H1 (cell line): ENCODE data around the gene PEAK1. TPM values are rescaled to one million over a fixed set of nuclear protein-coding genes. Genes with fewer than 3 reads are reported as not detected.

ENCODE experiments used
- CTCF ChIA-PET: fragments of 300-600 bp; sonication (Branson Sonifier 250); formaldehyde crosslinking; loops from one replicate; lab custom pipeline; 2021; ENCODE audit not compliant: partially characterized antibody; lab: Charles Lee
- POLR2A ChIA-PET: fragments of 300-600 bp; sonication (Branson Sonifier 250); formaldehyde crosslinking; loops from one replicate; lab custom pipeline; 2021; ENCODE audit warnings: inconsistent platforms; ENCODE audit not compliant: partially characterized antibody; lab: Charles Lee
- DNase-seq, 2 experiments: peaks; one replicate each; pipeline versions ENCODE4 v3.0.0 to v3.0.0-alpha.2; 2010 to 2022; ENCODE audit warnings: low spot score in 2 of 2, low read depth in 1 of 2, mixed read lengths in 1 of 2
- FAIRE-seq: peaks from 2 replicates; lab custom pipeline; 2011; peaks lifted over from hg19 to GRCh38; lab: Jason Lieb, UNC
- H2AFZ ChIP-seq: 2 replicates; pipeline ENCODE4 v1.8.1; 2012; ENCODE audit warnings: low read length, inconsistent platforms
- H2AK5ac ChIP-seq: 2 replicates; pipeline ENCODE4 v1.6.1; 2013; ENCODE audit warnings: low read depth, low read length
- H2BK120ac ChIP-seq: replicated peaks from 2 replicates; pipeline ENCODE3; 2013; ENCODE audit warnings: low read depth, low read length, inconsistent platforms
- H2BK12ac ChIP-seq: 2 replicates; pipeline ENCODE4 v1.6.1; 2013; ENCODE audit warnings: low read depth, low read length
- H2BK15ac ChIP-seq: 2 replicates; pipeline ENCODE4 v1.6.1; 2013; ENCODE audit warnings: low read length
- H2BK20ac ChIP-seq: 2 replicates; pipeline ENCODE4 v1.6.1; 2013; ENCODE audit warnings: low read length
- H2BK5ac ChIP-seq: 2 replicates; pipeline ENCODE4 v1.6.1; 2013; ENCODE audit warnings: low read depth, low read length
- H3K14ac ChIP-seq: 2 replicates; pipeline ENCODE4 v1.6.1; 2013; ENCODE audit warnings: inconsistent platforms; ENCODE audit not compliant: insufficient read length
- H3K18ac ChIP-seq: 2 replicates; pipeline ENCODE4 v1.6.1; 2013; ENCODE audit warnings: low read length; ENCODE audit errors: extremely low read depth
- H3K23ac ChIP-seq: 2 replicates; pipeline ENCODE4 v1.6.1; 2013; ENCODE audit warnings: inconsistent platforms; ENCODE audit not compliant: insufficient read length
- H3K23me2 ChIP-seq: 2 replicates; pipeline ENCODE4 v1.6.1; 2013; ENCODE audit warnings: low read depth, low read length
- H3K27ac ChIP-seq: 2 replicates; pipeline ENCODE4 v1.6.1; 2011; ENCODE audit warnings: low read depth, low read length, inconsistent platforms
- H3K27me3 ChIP-seq, 4 experiments: replicated peaks in 1 of 4; 1 replicate in 1 of 4; 2 replicates in 3 of 4; pipeline versions ENCODE4 v1.6.1 to v1.8.1; 2011 to 2013; ENCODE audit warnings: low read length in 3 of 4, mild to moderate bottlenecking in 3 of 4, inconsistent platforms in 2 of 4, mixed read lengths in 2 of 4, moderate library complexity in 1 of 4; ENCODE audit not compliant: control insufficient read depth in 3 of 4, insufficient read depth in 3 of 4; ENCODE audit errors: extremely low read depth in 1 of 4
- H3K36me3 ChIP-seq, 4 experiments: 2 replicates each; pipeline versions ENCODE4 v1.6.1 to v1.8.1; 2011 to 2013; ENCODE audit warnings: mild to moderate bottlenecking in 4 of 4, low read length in 3 of 4, moderate library complexity in 2 of 4, control low read depth in 1 of 4, inconsistent platforms in 1 of 4; ENCODE audit not compliant: insufficient read depth in 4 of 4, control insufficient read depth in 2 of 4
- H3K4ac ChIP-seq: replicated peaks from 2 replicates; pipeline ENCODE3; 2013; ENCODE audit warnings: low read length, low read depth, mixed read lengths, inconsistent platforms; ENCODE audit not compliant: insufficient read length
- H3K4me1 ChIP-seq, 4 experiments: replicated peaks in 1 of 4; 1 replicate in 1 of 4; 2 replicates in 3 of 4; pipeline versions ENCODE4 v1.6.1 to v1.8.1; 2011 to 2013; ENCODE audit warnings: low read length in 3 of 4, inconsistent platforms in 2 of 4, mixed read lengths in 1 of 4; ENCODE audit not compliant: insufficient read depth in 4 of 4, control insufficient read depth in 3 of 4
- H3K4me2 ChIP-seq, 2 experiments: 2 replicates each; pipeline versions ENCODE4 v1.6.1 to v1.8.1; 2011 to 2013; ENCODE audit warnings: low read depth in 2 of 2, low read length in 2 of 2, control low read depth in 1 of 2, inconsistent platforms in 1 of 2, mild to moderate bottlenecking in 1 of 2; ENCODE audit not compliant: insufficient read depth in 1 of 2
- H3K4me3 ChIP-seq, 4 experiments: fragments of 200-600, 300-600 bp in 1 of 4; sonication (generic), shearing (Covaris generic), sonication (Bioruptor Twin) in 1 of 4; 2 replicates each; pipeline versions ENCODE4 v1.5.1 to v1.8.1; 2011 to 2016; ENCODE audit warnings: low read length in 4 of 4, low read depth in 3 of 4, control low read depth in 2 of 4, inconsistent platforms in 2 of 4, mild to moderate bottlenecking in 2 of 4, mixed read lengths in 1 of 4, moderate library complexity in 1 of 4; ENCODE audit not compliant: insufficient read depth in 2 of 4; ENCODE audit errors: extremely low read depth in 1 of 4
- H3K56ac ChIP-seq: replicated peaks from 2 replicates; pipeline ENCODE3; 2013; ENCODE audit warnings: low read depth, mild to moderate bottlenecking, mixed read lengths, low read length, inconsistent platforms; ENCODE audit not compliant: insufficient read length
- H3K79me1 ChIP-seq: 2 replicates; pipeline ENCODE4 v1.6.1; 2013; ENCODE audit warnings: low read depth, low read length, control low read depth
- H3K79me2 ChIP-seq, 2 experiments: 2 replicates each; pipeline versions ENCODE4 v1.6.1 to v1.8.1; 2012 to 2013; ENCODE audit warnings: low read length in 2 of 2, mild to moderate bottlenecking in 2 of 2, inconsistent platforms in 1 of 2; ENCODE audit not compliant: insufficient read depth in 2 of 2, control insufficient read depth in 1 of 2
- H3K9ac ChIP-seq, 4 experiments: replicated peaks in 1 of 4; 1 replicate in 1 of 4; 2 replicates in 3 of 4; pipeline versions ENCODE4 v1.6.1 to v1.8.1; 2011 to 2013; ENCODE audit warnings: low read depth in 3 of 4, low read length in 3 of 4, control low read depth in 2 of 4, mild to moderate bottlenecking in 2 of 4, moderate library complexity in 2 of 4, inconsistent platforms in 1 of 4; ENCODE audit errors: extremely low read depth in 1 of 4
- H3K9me3 ChIP-seq, 2 experiments: 2 replicates each; pipeline versions ENCODE4 v1.6.1 to v1.8.1; 2012 to 2013; ENCODE audit warnings: mild to moderate bottlenecking in 2 of 2, moderate library complexity in 2 of 2, control low read depth in 1 of 2, inconsistent platforms in 1 of 2, low read depth in 1 of 2, low read length in 1 of 2, mixed read lengths in 1 of 2; ENCODE audit not compliant: insufficient read depth in 2 of 2
- H4K20me1 ChIP-seq, 2 experiments: replicated peaks in 1 of 2; 2 replicates each; pipeline versions ENCODE3 to v1.8.1; 2011 to 2013; ENCODE audit warnings: inconsistent platforms in 2 of 2, low read length in 2 of 2, mild to moderate bottlenecking in 1 of 2; ENCODE audit not compliant: insufficient read depth in 2 of 2, control insufficient read depth in 1 of 2
- H4K5ac ChIP-seq: 2 replicates; pipeline ENCODE4 v1.6.1; 2013; ENCODE audit warnings: low read length, low read depth, mixed read lengths, inconsistent platforms; ENCODE audit not compliant: insufficient read length
- H4K8ac ChIP-seq: 2 replicates; pipeline ENCODE4 v1.8.0; 2013; ENCODE audit warnings: mild to moderate bottlenecking, moderate library complexity, low read length, inconsistent platforms; ENCODE audit not compliant: insufficient read depth; ENCODE audit errors: extremely low read depth
- H4K91ac ChIP-seq: replicated peaks from 2 replicates; pipeline ENCODE3; 2013; ENCODE audit warnings: low read length, mixed read lengths, inconsistent platforms; ENCODE audit not compliant: insufficient read length
- BRCA1 ChIP-seq: IDR thresholded peaks from 2 replicates; pipeline ENCODE4 v1.6.1; 2012; ENCODE audit warnings: low read depth, low read length, improper control_type of control experiment
- CBX8 ChIP-seq: fragments of 300-800, 300-1000 bp; sonication (generic); IDR thresholded peaks from 2 replicates; pipeline ENCODE4 v1.7.1; 2016; ENCODE audit warnings: low read depth, low read length, borderline replicate concordance
- GABPA ChIP-seq: IDR thresholded peaks from 2 replicates; pipeline ENCODE4 v1.6.1; 2011; ENCODE audit warnings: mild to moderate bottlenecking, low read length, moderate library complexity, borderline replicate concordance; ENCODE audit not compliant: insufficient read depth
- KDM1A ChIP-seq: fragments of 200-600, 300-600 bp; sonication (generic); IDR thresholded peaks from 2 replicates; pipeline ENCODE4 v1.7.1; 2016; ENCODE audit warnings: mild to moderate bottlenecking, low read length, borderline replicate concordance
- NANOG ChIP-seq: IDR thresholded peaks from 2 replicates; pipeline ENCODE4 v1.6.1; 2011; ENCODE audit warnings: low read length, low read depth, mild to moderate bottlenecking, inconsistent platforms; ENCODE audit not compliant: insufficient read depth, poor library complexity, severe bottlenecking
- RNF2 ChIP-seq: fragments of 200-900, 300-1000 bp; sonication (generic); IDR thresholded peaks from 2 replicates; pipeline ENCODE4 v1.7.1; 2016; ENCODE audit warnings: borderline replicate concordance, low read depth, mild to moderate bottlenecking, antibody characterized with exemption, low read length; ENCODE audit not compliant: poor library complexity, severe bottlenecking; ENCODE audit errors: missing control alignments
- SAP30 ChIP-seq: fragments of 300-600 bp; sonication (generic); IDR thresholded peaks from 2 replicates; pipeline ENCODE4 v1.7.1; 2012; ENCODE audit warnings: low read length, moderate library complexity, mild to moderate bottlenecking, inconsistent platforms; ENCODE audit not compliant: insufficient read depth, insufficient replicate concordance
- TAF7 ChIP-seq: optimal IDR thresholded peaks from 2 replicates; pipeline ENCODE3; 2011; ENCODE audit warnings: low read depth, mild to moderate bottlenecking, inconsistent platforms, low read length, moderate library complexity, borderline replicate concordance
- TBP ChIP-seq: IDR thresholded peaks from 2 replicates; pipeline ENCODE4 v1.6.1; 2011; ENCODE audit warnings: low read depth, low read length, improper control_type of control experiment
- ZNF274 ChIP-seq: IDR thresholded peaks from 2 replicates; pipeline ENCODE4 v1.7.0; 2012; ENCODE audit warnings: low read length, borderline replicate concordance; ENCODE audit errors: extremely low read depth
- WGBS, 2 experiments: shearing (Covaris generic) in 1 of 2; methylation state at CpG; one replicate each; pipeline versions ENCODE4 v1.1.6 to v1.1.7; 2013 to 2015; ENCODE audit warnings: low lambda C conversion rate in 2 of 2, mixed read lengths in 2 of 2, inconsistent platforms in 1 of 2, low coverage in 1 of 2, missing lambda C conversion rate in 1 of 2; ENCODE audit not compliant: insufficient replicate concordance in 2 of 2, insufficient coverage in 1 of 2, insufficient read length in 1 of 2; ENCODE audit errors: extremely low coverage in 1 of 2, missing lambda C conversion rate in 1 of 2; 5-methylcytosine and 5-hydroxymethylcytosine counted together
- polyA plus RNA-seq, 7 experiments: library from polyadenylated mRNA; depleted of rRNA in 3 of 7; stranded (reverse) in 5 of 7; unstranded in 2 of 7; fragments of >200 nt in 5 of 7; fragments of 200-250 nt in 2 of 7; gene quantifications; 1 replicate in 5 of 7; 2 replicates in 1 of 7; 4 replicates in 1 of 7; pipeline versions ENCODE4 v1.2.1 to v1.2.3, GENCODE V29; 2011 to 2013; ENCODE audit warnings: missing spikeins in 2 of 7, mixed read lengths in 2 of 7
- total RNA-seq: library from RNA; stranded (reverse); fragmentation: NEBNext Ultra II Directional; extraction: Animal tissue kit (Norgen Biotek cat#: 25700); gene quantifications from 2 replicates; pipeline ENCODE4 v1.2.1, GENCODE V29; 2021
- TF ChIP-seq, protein P1 (sequence below): IDR thresholded peaks from 2 replicates; pipeline ENCODE4 v1.6.1; 2012; ENCODE audit warnings: low read length, inconsistent platforms

PEAK1 gene
- total and polyA plus RNA-seq, 2 of the 8 experiments (the other 6 are each of a cell fraction or from before 2014, with no cell fraction given) = 8.8 to 44.8 TPM

DNA sequence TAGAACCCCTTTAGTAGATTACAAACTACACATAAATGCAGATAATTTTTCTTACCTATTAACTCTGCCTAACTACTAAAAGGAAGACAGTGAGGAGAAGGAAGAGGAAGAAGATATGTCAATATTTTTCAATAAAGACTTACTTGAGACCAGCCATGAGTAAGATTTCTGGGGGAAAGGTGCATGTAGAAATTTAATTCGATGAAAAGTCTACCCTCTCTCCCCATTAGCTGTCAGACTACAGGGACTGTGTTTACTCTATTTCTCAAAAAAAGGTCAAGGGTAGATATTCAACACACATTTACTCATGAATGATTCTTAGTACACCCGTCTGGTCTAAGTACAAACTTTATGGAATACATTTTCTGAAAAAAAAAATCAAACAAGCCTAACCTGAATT, 355.8 kb downstream of the PEAK1 start:
- ChIA-PET POLR2A (interaction anchor here (0.6 to 0.7 kb wide), 3 partner anchors 19 to 749 kb away, joined by 3 read pairs; no protein-coding TSS in a partner anchor), CTCF (interaction anchor here (0.6 to 0.7 kb wide), 4 partner anchors 33 to 800 kb away, joined by 3 to 4 read pairs (median 4); no protein-coding TSS in a partner anchor)
- Histone ChIP-seq H2BK15ac (no peak overlapping the region), H3K4me3 (no peak overlapping the region), H3K79me1 (no peaks in the 10 kb centered on the region), H2AFZ (no peak overlapping the region), H4K20me1 (peaks cover 7 to 8% of the 10 kb centered on the region in 2 experiments), H2BK12ac (no peak overlapping the region), H3K14ac (no peak overlapping the region), H2BK120ac (no peak overlapping the region), H2BK5ac (no peak overlapping the region), H3K18ac (no peak overlapping the region), H2AK5ac (no peak overlapping the region), H4K91ac (no peak overlapping the region), H3K9ac (no peak overlapping the region), H3K23ac (no peak overlapping the region), H3K23me2 (no peaks in the 10 kb centered on the region), H4K5ac (no peak overlapping the region), H3K36me3 (no peaks in the 10 kb centered on the region), H3K4me1 (peaks cover 0 to 6% (median 3%) of the 10 kb centered on the region in 4 experiments; a peak in 3 of 7 replicates), H3K56ac (no peak overlapping the region), H4K8ac (no peak overlapping the region), H3K9me3 (no peaks in the 10 kb centered on the region), H3K4ac (no peak overlapping the region), H3K27me3 (no peaks in the 10 kb centered on the region), H3K79me2 (peaks cover 0 to 93% of the 10 kb centered on the region in 2 experiments; a peak in 2 of 4 replicates), H3K4me2 (no peak overlapping the region), H2BK20ac (no peak overlapping the region), H3K27ac (no peak overlapping the region)
- no peak for DNase-seq
- 84% methylated on average over 2 of the region's 2 CpGs; no CpG with 5 or more reads in 1 of the 2 experiments for WGBS, 2 experiments
- FAIRE-seq = no peak
- TF ChIP-seq TAF7 (no peak), ZNF274 (no peak), BRCA1 (no peak), KDM1A (no peak), TBP (no peak), NANOG (no peak), CBX8 (no peak), RNF2 (no peak), SAP30 (no peak), GABPA (no peak)
- TF ChIP-seq, protein P1, sequence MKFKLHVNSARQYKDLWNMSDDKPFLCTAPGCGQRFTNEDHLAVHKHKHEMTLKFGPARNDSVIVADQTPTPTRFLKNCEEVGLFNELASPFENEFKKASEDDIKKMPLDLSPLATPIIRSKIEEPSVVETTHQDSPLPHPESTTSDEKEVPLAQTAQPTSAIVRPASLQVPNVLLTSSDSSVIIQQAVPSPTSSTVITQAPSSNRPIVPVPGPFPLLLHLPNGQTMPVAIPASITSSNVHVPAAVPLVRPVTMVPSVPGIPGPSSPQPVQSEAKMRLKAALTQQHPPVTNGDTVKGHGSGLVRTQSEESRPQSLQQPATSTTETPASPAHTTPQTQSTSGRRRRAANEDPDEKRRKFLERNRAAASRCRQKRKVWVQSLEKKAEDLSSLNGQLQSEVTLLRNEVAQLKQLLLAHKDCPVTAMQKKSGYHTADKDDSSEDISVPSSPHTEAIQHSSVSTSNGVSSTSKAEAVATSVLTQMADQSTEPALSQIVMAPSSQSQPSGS = no peak
